ENCODE results near the gene BCL2L12. TPM values are rescaled to one million over a fixed set of nuclear protein-coding genes. Genes with fewer than 3 reads are reported as not detected.

The BCL2L12 gene
- total RNA-seq, 1 donor from 2014 or later: 2.4 TPM

DNA sequence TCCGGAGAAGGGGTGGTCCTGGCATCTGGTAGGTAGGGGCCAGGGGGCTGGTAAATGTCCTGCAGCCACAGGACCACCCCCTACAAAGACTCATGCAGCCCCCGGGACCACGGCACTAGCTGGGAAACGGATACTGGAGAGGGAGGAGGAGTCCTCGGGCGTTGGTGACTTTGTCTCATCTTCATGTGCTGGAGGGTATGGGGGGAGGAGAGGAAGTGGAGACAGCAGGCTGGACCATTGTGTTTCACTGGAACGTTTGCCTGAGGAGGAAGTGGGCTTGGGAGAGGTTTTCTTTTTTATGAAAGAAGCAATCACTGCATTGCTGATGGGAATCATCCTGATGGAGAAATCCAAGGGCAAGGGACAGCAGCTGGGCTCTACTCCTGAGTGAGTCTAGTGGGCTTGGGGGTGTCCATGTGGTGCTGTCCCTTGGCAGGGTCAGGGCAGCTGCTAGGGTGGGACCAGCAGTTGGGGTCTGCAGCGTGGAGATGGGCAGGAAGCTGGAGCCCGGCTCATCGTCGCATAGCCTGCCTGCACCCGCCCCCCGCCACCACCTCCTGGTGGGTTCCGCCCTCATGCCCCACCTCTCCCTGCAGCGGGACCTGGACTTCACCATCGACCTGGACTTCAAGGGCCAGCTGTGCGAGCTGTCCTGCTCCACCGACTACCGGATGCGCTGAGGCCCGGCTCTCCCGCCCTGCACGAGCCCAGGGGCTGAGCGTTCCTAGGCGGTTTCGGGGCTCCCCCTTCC is 22.0 kb downstream of the BCL2L12 start:
- H3K4me3 ChIP-seq (ENCODE audit: low read depth, low read length): no peak overlapping the region
- no peaks in the 10 kb centered on the region for H3K27me3 ChIP-seq (ENCODE audit: control insufficient read depth, insufficient read depth, low read length)
- TF ChIP-seq, protein P1, sequence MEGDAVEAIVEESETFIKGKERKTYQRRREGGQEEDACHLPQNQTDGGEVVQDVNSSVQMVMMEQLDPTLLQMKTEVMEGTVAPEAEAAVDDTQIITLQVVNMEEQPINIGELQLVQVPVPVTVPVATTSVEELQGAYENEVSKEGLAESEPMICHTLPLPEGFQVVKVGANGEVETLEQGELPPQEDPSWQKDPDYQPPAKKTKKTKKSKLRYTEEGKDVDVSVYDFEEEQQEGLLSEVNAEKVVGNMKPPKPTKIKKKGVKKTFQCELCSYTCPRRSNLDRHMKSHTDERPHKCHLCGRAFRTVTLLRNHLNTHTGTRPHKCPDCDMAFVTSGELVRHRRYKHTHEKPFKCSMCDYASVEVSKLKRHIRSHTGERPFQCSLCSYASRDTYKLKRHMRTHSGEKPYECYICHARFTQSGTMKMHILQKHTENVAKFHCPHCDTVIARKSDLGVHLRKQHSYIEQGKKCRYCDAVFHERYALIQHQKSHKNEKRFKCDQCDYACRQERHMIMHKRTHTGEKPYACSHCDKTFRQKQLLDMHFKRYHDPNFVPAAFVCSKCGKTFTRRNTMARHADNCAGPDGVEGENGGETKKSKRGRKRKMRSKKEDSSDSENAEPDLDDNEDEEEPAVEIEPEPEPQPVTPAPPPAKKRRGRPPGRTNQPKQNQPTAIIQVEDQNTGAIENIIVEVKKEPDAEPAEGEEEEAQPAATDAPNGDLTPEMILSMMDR (IDR thresholded peaks at IDR 0.05; ENCODE audit: insufficient read depth, low read length, severe bottlenecking): no peak
- H3K36me3 ChIP-seq (ENCODE audit: control insufficient read depth, insufficient read depth, low read length): peaks cover 26% of the 10 kb centered on the region
- no peak for DNase-seq (ENCODE audit: low read depth)
- no peak for FAIRE-seq

DNA sequence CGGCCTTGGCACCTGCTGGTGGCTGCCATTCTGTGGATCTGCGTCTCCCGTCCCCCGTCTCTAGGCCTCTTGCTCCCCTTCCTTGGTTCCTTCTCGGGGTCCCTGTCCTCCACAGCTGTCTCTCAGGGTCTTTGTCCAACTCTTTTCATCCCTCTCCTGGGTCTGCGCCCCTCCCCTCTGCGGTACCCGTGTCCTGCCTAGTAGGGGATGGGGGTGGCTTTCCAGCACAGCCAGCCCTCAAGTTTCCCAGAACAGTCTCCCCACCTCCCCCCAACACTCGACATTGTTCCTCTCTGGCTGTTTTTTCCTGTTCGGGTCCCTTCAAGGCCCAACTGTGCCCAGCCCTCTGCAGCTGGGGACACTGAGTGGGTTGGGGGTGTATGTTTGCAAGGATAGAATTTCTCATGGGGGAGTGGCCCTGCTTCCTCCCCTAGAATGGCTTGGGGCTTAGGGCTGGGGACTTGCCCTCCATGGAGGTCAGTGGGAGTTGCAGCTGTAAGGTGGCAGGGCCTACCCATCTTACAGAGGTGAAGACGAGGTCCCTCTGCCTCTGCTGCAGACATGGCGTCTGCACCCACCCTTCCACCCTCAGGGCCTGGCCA is 22.9 kb downstream of the BCL2L12 start:
- DNase-seq (ENCODE audit: low read depth) (no peak), FAIRE-seq (no peak)
- Histone ChIP-seq H3K4me3 (ENCODE audit: low read depth, low read length) (no peak overlapping the region), H3K36me3 (ENCODE audit: control insufficient read depth, insufficient read depth, low read length) (peaks cover 26% of the 10 kb centered on the region), H3K27me3 (ENCODE audit: control insufficient read depth, insufficient read depth, low read length) (no peaks in the 10 kb centered on the region)
- TF ChIP-seq, protein P1 (IDR thresholded peaks at IDR 0.05; ENCODE audit: insufficient read depth, low read length, severe bottlenecking): no peak

DNA sequence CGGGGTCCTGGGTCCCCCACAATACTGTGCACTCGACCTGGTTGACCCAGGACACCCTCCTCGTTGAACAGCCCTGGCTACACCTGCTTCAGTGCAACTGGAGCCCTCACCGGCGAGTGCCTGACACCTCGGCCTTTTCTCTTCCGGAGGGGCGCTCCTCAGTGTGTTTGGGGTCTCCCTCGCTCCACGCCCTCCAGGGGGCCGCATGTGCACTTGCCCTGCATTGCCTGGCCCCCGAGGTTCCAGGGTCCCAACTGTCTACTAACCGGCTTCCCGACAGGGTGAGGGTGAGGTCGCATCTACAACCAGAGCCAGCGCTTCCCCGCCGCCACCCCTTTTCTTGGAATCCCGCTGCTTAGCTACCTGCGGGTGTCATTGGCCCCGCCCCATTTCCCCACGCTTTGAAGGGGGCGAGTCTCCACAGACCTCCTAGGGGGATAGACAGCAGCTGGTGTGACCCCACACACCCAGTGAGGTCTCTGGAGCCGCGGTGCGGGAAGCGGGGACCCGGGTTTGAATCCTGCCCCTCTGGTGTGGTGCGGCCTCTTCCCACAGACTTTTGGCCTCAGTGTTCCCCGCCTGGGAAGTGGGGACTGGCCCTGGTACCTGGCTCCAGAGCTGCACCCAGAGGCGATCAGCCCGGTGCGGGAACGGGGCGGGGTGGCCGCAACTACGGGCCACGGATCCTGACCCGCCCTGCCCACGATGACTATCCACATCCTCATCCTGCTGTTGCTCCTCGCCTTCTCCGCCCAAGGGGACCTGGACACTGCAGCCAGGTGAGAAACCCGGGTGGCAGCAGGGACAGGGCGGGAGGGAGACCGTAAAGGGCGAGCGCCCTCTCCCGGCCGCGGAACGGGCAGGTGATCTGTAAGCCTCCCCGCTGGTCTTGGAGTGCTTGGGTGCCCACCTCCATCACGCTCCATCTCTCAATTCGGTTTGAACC is 23.7 kb downstream of the BCL2L12 start, which contains the start of gene ADM5:
Gene ADM5 (plus strand): TSS at position 462 of the 946 bp plus-strand sequence. CDS start 244 bp downstream, at position 706.
- TF ChIP-seq, protein P1 (IDR thresholded peaks at IDR 0.05; ENCODE audit: insufficient read depth, low read length, severe bottlenecking): peak; percentile 90
- DNase-seq (ENCODE audit: low read depth) (peak; percentile 26), FAIRE-seq (no peak)
- no peaks in the 10 kb centered on the region for H3K27me3 ChIP-seq (ENCODE audit: control insufficient read depth, insufficient read depth, low read length)
- peak within 1 kb of the TSS; percentile 36 for H3K4me3 ChIP-seq (ENCODE audit: low read depth, low read length)
- H3K36me3 ChIP-seq (ENCODE audit: control insufficient read depth, insufficient read depth, low read length): peaks cover 20% of the 10 kb centered on the region

DNA sequence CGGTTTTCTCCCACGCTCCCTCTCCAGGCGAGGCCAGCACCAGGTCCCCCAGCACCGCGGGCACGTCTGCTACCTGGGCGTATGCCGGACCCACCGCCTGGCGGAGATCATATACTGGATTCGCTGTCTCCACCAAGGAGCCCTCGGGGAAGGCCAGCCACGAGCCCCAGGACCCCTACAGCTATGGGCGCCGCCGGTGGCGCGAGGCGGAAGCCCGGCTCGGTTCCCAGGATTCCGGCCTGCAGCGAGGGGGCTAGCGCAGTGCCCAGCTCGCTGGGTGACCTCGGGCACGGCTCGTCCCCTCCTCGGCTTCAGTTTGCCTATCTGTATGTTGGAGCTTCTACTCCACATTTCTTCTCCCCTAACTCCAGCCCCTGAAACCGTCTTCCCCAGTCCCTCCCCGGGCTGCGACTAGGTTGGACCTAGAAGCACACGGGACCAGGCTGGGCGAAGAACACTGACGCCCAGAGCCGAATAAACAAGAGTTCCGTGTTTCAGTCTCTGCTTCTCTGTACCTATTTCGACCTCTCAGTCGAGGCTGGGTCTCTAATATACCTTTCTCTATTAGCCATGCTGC is 24.4 kb downstream of the BCL2L12 start:
- Histone ChIP-seq H3K4me3 (ENCODE audit: low read depth, low read length) (peak overlapping the region; percentile 36), H3K36me3 (ENCODE audit: control insufficient read depth, insufficient read depth, low read length) (peaks cover 13% of the 10 kb centered on the region), H3K27me3 (ENCODE audit: control insufficient read depth, insufficient read depth, low read length) (no peaks in the 10 kb centered on the region)
- TF ChIP-seq, protein P1 (IDR thresholded peaks at IDR 0.05; ENCODE audit: insufficient read depth, low read length, severe bottlenecking): no peak
- FAIRE-seq: no peak
- no peak for DNase-seq (ENCODE audit: low read depth)

DNA sequence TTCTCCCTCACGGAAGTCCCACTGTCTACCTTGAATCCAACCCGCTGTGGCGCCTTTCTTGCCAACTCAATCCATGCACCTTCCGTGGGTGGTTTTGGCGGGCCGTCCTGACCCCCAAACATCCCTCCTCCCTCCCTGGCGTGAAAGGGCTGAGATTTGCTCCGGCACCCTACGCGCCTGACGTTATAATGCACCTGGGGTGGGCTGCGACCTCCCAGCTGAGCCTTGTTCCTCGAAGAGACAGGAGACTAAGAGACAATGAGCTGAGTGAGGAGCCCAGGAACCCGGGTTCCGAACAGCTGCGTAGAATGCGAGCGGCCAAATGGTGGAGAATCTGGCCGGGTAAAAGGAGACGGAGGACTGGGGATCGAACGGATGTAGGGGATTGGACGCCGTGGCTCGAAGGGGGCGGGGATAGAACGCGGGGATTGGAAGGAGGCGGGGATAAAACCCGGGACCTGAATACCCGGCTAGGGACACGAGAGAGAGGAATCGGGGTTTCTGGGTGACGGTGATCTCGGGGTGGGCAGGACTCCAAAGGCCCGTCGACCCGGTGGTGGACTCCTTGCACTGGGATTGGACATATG is 25.0 kb downstream of the BCL2L12 start, which contains the start of gene CPT1C:
Gene CPT1C (plus strand): TSS at position 461 of the 587 bp plus-strand sequence. CDS start 1,137 bp downstream, outside the sequence.
- DNase-seq (ENCODE audit: low read depth) (peak; percentile 60), FAIRE-seq (no peak)

More for the DNA sequence above, 25.0 kb downstream of the BCL2L12 start, which contains the start of gene CPT1C:
- peaks cover 11% of the 10 kb centered on the region for H3K36me3 ChIP-seq (ENCODE audit: control insufficient read depth, insufficient read depth, low read length)
- peak within 1 kb of the TSS; percentile 36 for H3K4me3 ChIP-seq (ENCODE audit: low read depth, low read length)
- TF ChIP-seq, protein P1 (IDR thresholded peaks at IDR 0.05; ENCODE audit: insufficient read depth, low read length, severe bottlenecking): no peak
- no peaks in the 10 kb centered on the region for H3K27me3 ChIP-seq (ENCODE audit: control insufficient read depth, insufficient read depth, low read length)
